Endothelial cell (in vitro differentiated cells): ENCODE results near the gene TPRX2. TPM values are rescaled to one million over a fixed set of nuclear protein-coding genes. Genes with fewer than 3 reads are reported as not detected.
"Not testable (repeated sequence)": the region's sequence is repeated elsewhere in the genome, so short reads cannot be mapped to it uniquely, and the experiment has no call there.

Source experiments
- DNase-seq: peaks from one replicate; pipeline ENCODE4 v3.0.0; 2021; ENCODE audit warnings: low spot score
- H3K27ac Mint-ChIP-seq: one replicate; pipeline ENCODE4 v1.8.0; 2021; ENCODE audit warnings: mixed read lengths, inconsistent platforms; ENCODE audit not compliant: unreplicated experiment
- H3K27me3 Mint-ChIP-seq: one replicate; pipeline ENCODE4 v1.8.0; 2021; ENCODE audit warnings: mild to moderate bottlenecking, moderate library complexity, mixed read lengths, inconsistent platforms; ENCODE audit not compliant: unreplicated experiment
- H3K36me3 Mint-ChIP-seq: one replicate; pipeline ENCODE4 v1.8.0; 2021; ENCODE audit warnings: mild to moderate bottlenecking, low read depth, mixed read lengths, inconsistent platforms; ENCODE audit not compliant: unreplicated experiment
- H3K4me1 Mint-ChIP-seq: one replicate; pipeline ENCODE4 v1.8.0; 2021; ENCODE audit warnings: mild to moderate bottlenecking, mixed read lengths, inconsistent platforms; ENCODE audit not compliant: unreplicated experiment
- H3K4me3 Mint-ChIP-seq: one replicate; pipeline ENCODE4 v1.8.0; 2021; ENCODE audit warnings: mild to moderate bottlenecking, mixed read lengths, inconsistent platforms; ENCODE audit not compliant: unreplicated experiment
- H3K9me3 Mint-ChIP-seq: one replicate; pipeline ENCODE4 v1.8.0; 2021; ENCODE audit warnings: mixed read lengths, inconsistent platforms; ENCODE audit not compliant: unreplicated experiment
- CTCF ChIP-seq: fragments of 200-600 bp; sonication (generic); IDR thresholded peaks from one replicate; pipeline ENCODE4 v1.5.0; 2021; ENCODE audit warnings: antibody characterized with exemption; ENCODE audit not compliant: unreplicated experiment
- total RNA-seq: library from RNA; stranded (reverse); fragmentation: NEBNext Ultra II Directional; extraction: Animal tissue kit (Norgen Biotek cat#: 25700); gene quantifications from one replicate; pipeline ENCODE4 v1.2.1, GENCODE V29; 2021; ENCODE audit not compliant: unreplicated experiment

TPRX2 gene
- total RNA-seq, 1 donor from 2014 or later, result not detected

DNA sequence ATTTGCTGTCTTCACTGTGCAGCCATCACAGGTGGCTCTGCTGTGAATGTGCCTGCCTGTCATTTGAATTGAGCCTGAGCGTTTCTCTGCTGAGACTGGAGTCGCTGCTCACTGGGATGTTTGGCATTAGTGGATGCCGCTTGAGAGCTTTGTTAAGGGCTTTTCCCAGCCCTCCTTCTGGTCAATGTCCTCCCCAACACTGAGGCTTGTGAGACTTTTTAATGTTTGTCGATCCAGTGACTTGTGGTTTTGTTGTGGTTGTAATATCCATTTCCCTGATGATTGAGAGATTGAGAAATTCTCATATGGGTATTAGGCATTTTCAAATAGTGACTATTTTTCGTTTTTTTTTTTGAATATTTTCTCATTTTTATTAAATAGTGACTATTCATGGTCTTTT, 2.6 kb downstream of the TPRX2 start:
- H3K4me1 Mint-ChIP-seq, result peaks cover 5% of the 10 kb centered on the region
- H3K9me3 Mint-ChIP-seq, result no peaks in the 10 kb centered on the region
- H3K27ac Mint-ChIP-seq, result no peak overlapping the region
- TF ChIP-seq CTCF, result no peak
- H3K36me3 Mint-ChIP-seq, result no peaks in the 10 kb centered on the region
- H3K4me3 Mint-ChIP-seq, result no peak overlapping the region
- DNase-seq, result no peak
- peaks cover 6% of the 10 kb centered on the region for H3K27me3 Mint-ChIP-seq

GRCh38 chr19:47863514-47863936, 4.5 kb downstream of the TPRX2 start:
- H3K9me3 Mint-ChIP-seq, result no peaks in the 10 kb centered on the region
- H3K36me3 Mint-ChIP-seq, result no peaks in the 10 kb centered on the region
- peak overlapping the region; percentile 52 for H3K27ac Mint-ChIP-seq
- H3K4me3 Mint-ChIP-seq, result no peak overlapping the region
- peak; percentile 91 for TF ChIP-seq CTCF
- peak; percentile 99 for DNase-seq
- peaks cover 5% of the 10 kb centered on the region for H3K4me1 Mint-ChIP-seq
- H3K27me3 Mint-ChIP-seq, result peaks cover 6% of the 10 kb centered on the region

GRCh38 chr19:47865166-47865565, 6.1 kb downstream of the TPRX2 start:
- Mint-ChIP-seq H3K9me3 (no peaks in the 10 kb centered on the region), H3K27me3 (peaks cover 8% of the 10 kb centered on the region), H3K27ac (peak overlapping the region; percentile 42), H3K4me1 (peaks cover 5% of the 10 kb centered on the region), H3K36me3 (no peaks in the 10 kb centered on the region), H3K4me3 (peak overlapping the region; percentile 27)
- DNase-seq, result no peak
- TF ChIP-seq CTCF, result no peak

- no peak overlapping the region for H3K27ac Mint-ChIP-seq
- peaks cover 3% of the 10 kb centered on the region for H3K4me1 Mint-ChIP-seq
- H3K4me3 Mint-ChIP-seq, result no peak overlapping the region
- no peaks in the 10 kb centered on the region for H3K27me3 Mint-ChIP-seq
- no peak for DNase-seq
- TF ChIP-seq CTCF, result no peak
- H3K36me3 Mint-ChIP-seq, result no peaks in the 10 kb centered on the region
- no peaks in the 10 kb centered on the region for H3K9me3 Mint-ChIP-seq
Observed at GRCh38 chr19:47878906-47879305, 19.9 kb downstream of the TPRX2 start.

DNA sequence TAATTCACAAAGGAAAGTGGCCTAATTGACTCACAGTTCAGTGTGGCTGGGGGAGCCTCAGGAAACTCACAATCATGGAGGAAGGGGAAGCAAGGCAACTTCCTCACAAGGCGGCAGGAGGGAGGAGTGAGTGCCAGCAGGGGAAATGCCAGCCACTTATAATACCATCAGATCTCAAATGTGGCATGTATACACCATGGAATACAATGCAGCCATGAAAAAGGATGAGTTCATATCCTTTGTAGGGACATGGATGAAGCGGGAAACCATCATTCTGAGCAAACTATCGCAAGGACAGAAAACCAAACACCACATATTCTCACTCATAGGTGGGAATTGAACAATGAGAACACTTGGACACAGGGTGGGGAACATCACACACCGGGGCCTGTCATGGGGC, 20.4 kb downstream of the TPRX2 start:
- not testable (repeated sequence) for H3K4me3 Mint-ChIP-seq, H3K4me1 Mint-ChIP-seq, H3K27me3 Mint-ChIP-seq, DNase-seq, H3K36me3 Mint-ChIP-seq, H3K9me3 Mint-ChIP-seq, H3K27ac Mint-ChIP-seq

- no peaks in the 10 kb centered on the region for H3K9me3 Mint-ChIP-seq
- peaks cover 3% of the 10 kb centered on the region for H3K27me3 Mint-ChIP-seq
- no peak for DNase-seq
- H3K36me3 Mint-ChIP-seq, result no peaks in the 10 kb centered on the region
- H3K4me1 Mint-ChIP-seq, result peaks cover 3% of the 10 kb centered on the region
- H3K27ac Mint-ChIP-seq, result no peak overlapping the region
- no peak for TF ChIP-seq CTCF
- no peak overlapping the region for H3K4me3 Mint-ChIP-seq
Observed at GRCh38 chr19:47881757-47882156, 22.7 kb downstream of the TPRX2 start.
